ENCODE data around the gene TEX30.

The TEX30 gene

DNA sequence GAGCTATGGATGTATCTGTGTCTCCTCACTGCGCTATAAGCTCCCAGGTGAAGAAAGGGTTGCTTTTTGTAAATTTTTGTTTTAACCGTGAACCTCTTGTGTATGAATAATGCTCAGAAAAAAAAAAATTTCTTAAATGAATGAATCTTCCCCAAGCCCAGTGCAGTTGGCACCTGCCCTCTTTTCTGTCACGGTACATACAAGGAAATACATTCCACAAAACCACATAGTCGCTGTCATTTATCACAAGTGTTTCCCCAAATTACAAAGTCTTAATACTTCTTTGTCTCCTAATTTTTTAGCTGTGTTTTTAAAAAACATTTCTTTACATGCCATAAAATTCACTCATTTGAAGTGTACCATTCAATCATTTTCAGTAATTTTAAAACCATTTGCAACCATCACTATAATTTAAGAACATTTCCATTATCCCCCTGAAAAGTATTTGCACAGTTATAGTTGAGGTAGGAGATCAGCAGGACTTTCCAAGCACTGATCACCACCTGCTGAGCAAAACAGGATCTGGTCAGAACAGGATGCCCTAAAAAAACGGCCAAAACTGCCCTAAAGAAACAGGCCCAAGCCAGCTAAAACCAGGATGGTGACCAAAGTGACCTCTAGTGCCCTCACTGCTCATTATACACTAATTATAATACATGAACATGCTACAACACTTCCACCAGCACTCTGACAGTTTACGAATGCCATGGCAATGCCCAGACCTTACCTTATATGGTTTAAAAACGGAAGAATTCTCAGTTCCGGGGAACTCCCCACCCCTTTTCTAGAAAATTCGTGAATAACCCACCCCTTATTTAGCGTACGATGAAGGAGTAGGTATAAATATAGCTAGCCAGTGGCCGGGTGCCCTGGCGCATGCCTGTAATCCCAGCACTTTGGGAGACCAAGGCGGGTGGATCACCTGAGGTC is 1.3 kb upstream of the TEX30 start:
- H3K9me3 ChIP-seq (ENCODE audit: insufficient read depth, low read depth, low read length), result no peaks in the 10 kb centered on the region; the same call in 1 of the 2 replicates
- peak overlapping the region; percentile 89 for H3K4me2 ChIP-seq (ENCODE audit: low read depth, low read length, poor library complexity, severe bottlenecking)
- peaks cover 36% of the 10 kb centered on the region for H3K79me2 ChIP-seq (ENCODE audit: insufficient read depth, low read length)
- peaks cover 7% of the 10 kb centered on the region for H3F3A ChIP-seq (ENCODE audit: low read depth)
- H2AFZ ChIP-seq (ENCODE audit: low read length), result no peak overlapping the region
- peak overlapping the region; percentile 37 for H3K9ac ChIP-seq (ENCODE audit: low read depth, low read length, poor library complexity, severe bottlenecking)
- H3K36me3 ChIP-seq (ENCODE audit: insufficient read depth, low read length), result no peaks in the 10 kb centered on the region
- no peaks in the 10 kb centered on the region for H3K27me3 ChIP-seq (ENCODE audit: insufficient read depth, low read length, poor library complexity, severe bottlenecking)
- H3K4me3 ChIP-seq (ENCODE audit: low read length, poor library complexity, severe bottlenecking), result no peak overlapping the region
- no peaks in the 10 kb centered on the region for H3K9me2 ChIP-seq (replicated peaks; ENCODE audit: low read depth, low read length)
- H3K4me1 ChIP-seq (ENCODE audit: insufficient read depth, low read length, poor library complexity, severe bottlenecking), result peaks cover 40% of the 10 kb centered on the region
- TF ChIP-seq CTCF (conservative IDR thresholded peaks at IDR 0.05; ENCODE audit: low read length), result no peak
- no peak for TF ChIP-seq EZH2phosphoT487 (IDR thresholded peaks at IDR 0.05; ENCODE audit: borderline replicate concordance)
- H4K20me1 ChIP-seq (ENCODE audit: insufficient read depth, low read length, poor library complexity, severe bottlenecking), result no peaks in the 10 kb centered on the region

DNA sequence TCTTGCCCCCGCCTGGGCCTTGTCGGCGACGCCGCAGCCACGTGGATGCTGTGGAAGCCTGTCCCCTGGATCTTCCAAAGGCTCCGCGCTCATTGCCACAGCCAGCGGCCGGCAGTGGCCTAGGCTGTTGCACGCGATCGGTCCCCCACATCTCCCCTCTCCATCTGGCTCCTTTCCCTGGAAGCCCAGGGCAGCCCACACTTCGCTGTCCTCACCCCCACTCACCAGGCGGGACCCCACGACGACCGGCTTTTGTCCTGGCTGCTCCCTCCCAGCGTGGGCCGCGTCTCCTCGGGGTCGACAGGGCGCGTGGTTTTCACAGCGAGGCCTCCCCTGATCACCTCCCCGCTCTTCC is 605 bp upstream of the TEX30 start:
- H3K9me2 ChIP-seq (replicated peaks; ENCODE audit: low read depth, low read length), result no peaks in the 10 kb centered on the region
- no peak for TF ChIP-seq EZH2phosphoT487 (IDR thresholded peaks at IDR 0.05; ENCODE audit: borderline replicate concordance)
- TF ChIP-seq CTCF (conservative IDR thresholded peaks at IDR 0.05; ENCODE audit: low read length), result no peak
- peak overlapping the region; percentile 94 for H3K9ac ChIP-seq (ENCODE audit: low read depth, low read length, poor library complexity, severe bottlenecking)
- H3K9me3 ChIP-seq (ENCODE audit: insufficient read depth, low read depth, low read length), result no peaks in the 10 kb centered on the region; the same call in 1 of the 2 replicates
- no peaks in the 10 kb centered on the region for H4K20me1 ChIP-seq (ENCODE audit: insufficient read depth, low read length, poor library complexity, severe bottlenecking)
- peak overlapping the region; percentile 89 for H3K4me2 ChIP-seq (ENCODE audit: low read depth, low read length, poor library complexity, severe bottlenecking)
- no peaks in the 10 kb centered on the region for H3K36me3 ChIP-seq (ENCODE audit: insufficient read depth, low read length)
- H3K4me3 ChIP-seq (ENCODE audit: low read length, poor library complexity, severe bottlenecking), result peak overlapping the region; percentile 98
- H2AFZ ChIP-seq (ENCODE audit: low read length), result peak overlapping the region; percentile 95; the same call in 1 of the 2 replicates
- peaks cover 36% of the 10 kb centered on the region for H3K79me2 ChIP-seq (ENCODE audit: insufficient read depth, low read length)
- H3K27me3 ChIP-seq (ENCODE audit: insufficient read depth, low read length, poor library complexity, severe bottlenecking), result no peaks in the 10 kb centered on the region
- H3F3A ChIP-seq (ENCODE audit: low read depth), result peaks cover 7% of the 10 kb centered on the region
- H3K4me1 ChIP-seq (ENCODE audit: insufficient read depth, low read length, poor library complexity, severe bottlenecking), result peaks cover 36% of the 10 kb centered on the region

- peaks cover 36% of the 10 kb centered on the region for H3K79me2 ChIP-seq (ENCODE audit: insufficient read depth, low read length)
- no peak for TF ChIP-seq CTCF (conservative IDR thresholded peaks at IDR 0.05; ENCODE audit: low read length)
- no peak for TF ChIP-seq EZH2phosphoT487 (IDR thresholded peaks at IDR 0.05; ENCODE audit: borderline replicate concordance)
- no peaks in the 10 kb centered on the region for H3K36me3 ChIP-seq (ENCODE audit: insufficient read depth, low read length)
- peaks cover 27% of the 10 kb centered on the region for H3K4me1 ChIP-seq (ENCODE audit: insufficient read depth, low read length, poor library complexity, severe bottlenecking)
- peak overlapping the region; percentile 94 for H3K9ac ChIP-seq (ENCODE audit: low read depth, low read length, poor library complexity, severe bottlenecking)
- no peaks in the 10 kb centered on the region for H4K20me1 ChIP-seq (ENCODE audit: insufficient read depth, low read length, poor library complexity, severe bottlenecking)
- peak overlapping the region; percentile 98 for H3K4me3 ChIP-seq (ENCODE audit: low read length, poor library complexity, severe bottlenecking)
- peaks cover 7% of the 10 kb centered on the region for H3F3A ChIP-seq (ENCODE audit: low read depth)
- H3K4me2 ChIP-seq (ENCODE audit: low read depth, low read length, poor library complexity, severe bottlenecking), result peak overlapping the region; percentile 89
- H3K9me2 ChIP-seq (replicated peaks; ENCODE audit: low read depth, low read length), result no peaks in the 10 kb centered on the region
- H3K9me3 ChIP-seq (ENCODE audit: insufficient read depth, low read depth, low read length), result no peaks in the 10 kb centered on the region
- no peaks in the 10 kb centered on the region for H3K27me3 ChIP-seq (ENCODE audit: insufficient read depth, low read length, poor library complexity, severe bottlenecking)
- no peak overlapping the region for H2AFZ ChIP-seq (ENCODE audit: low read length)
Measured at GRCh38 chr13:102772042-102772425, 1.6 kb downstream of the TEX30 start.

Data from Loucy (cell line).